ENCODE data around the gene XRRA1.

XRRA1 gene

GRCh38 chr11:74824285-74824982, 124.5 kb downstream of the XRRA1 start:
- DNase-seq: no peak

GRCh38 chr11:74822170-74822569, 126.7 kb downstream of the XRRA1 start:
- no peak for DNase-seq

GRCh38 chr11:74820763-74821162, 128.1 kb downstream of the XRRA1 start:
- peak; percentile 29 for DNase-seq

GRCh38 chr11:74819400-74819799, 129.5 kb downstream of the XRRA1 start:
- no peak for DNase-seq

GRCh38 chr11:74818283-74818946, 130.5 kb downstream of the XRRA1 start:
- DNase-seq: no peak

- no peak for DNase-seq
Measured at GRCh38 chr11:74816664-74817063, 132.2 kb downstream of the XRRA1 start.

GRCh38 chr11:74815966-74816365, 132.9 kb downstream of the XRRA1 start:
- DNase-seq: no peak

- no peak for DNase-seq
Measured at GRCh38 chr11:74809801-74810200, 139.1 kb downstream of the XRRA1 start.

GRCh38 chr11:74806267-74806666, 142.6 kb downstream of the XRRA1 start:
- no peak for DNase-seq

GRCh38 chr11:74791333-74792100, 157.4 kb downstream of the XRRA1 start:
- no peak for DNase-seq

Measured in MV-4-11 (cell line).